ENCODE data around the gene CNNM2. TPM values are rescaled to one million over a fixed set of nuclear protein-coding genes. Genes with fewer than 3 reads are reported as not detected.

Gene CNNM2
- total RNA-seq, 2 experiments from 2014 or later, result 8.0 to 10.1 TPM

- CTCF ChIA-PET, result no interaction called here
- no peaks in the 10 kb centered on the region for H3K9me3 Mint-ChIP-seq (ENCODE audit: low read depth)
- no peak for ATAC-seq
- H3K27ac Mint-ChIP-seq, result no peak overlapping the region
- no peaks in the 10 kb centered on the region for H3K27me3 Mint-ChIP-seq
- H3K4me1 Mint-ChIP-seq, result peaks cover 2% of the 10 kb centered on the region
- no peak for DNase-seq
- H3K36me3 Mint-ChIP-seq, result no peaks in the 10 kb centered on the region
- no peak overlapping the region for H3K4me3 Mint-ChIP-seq
Measured at GRCh38 chr10:103078676-103079075, 160.6 kb downstream of the CNNM2 start.

DNA sequence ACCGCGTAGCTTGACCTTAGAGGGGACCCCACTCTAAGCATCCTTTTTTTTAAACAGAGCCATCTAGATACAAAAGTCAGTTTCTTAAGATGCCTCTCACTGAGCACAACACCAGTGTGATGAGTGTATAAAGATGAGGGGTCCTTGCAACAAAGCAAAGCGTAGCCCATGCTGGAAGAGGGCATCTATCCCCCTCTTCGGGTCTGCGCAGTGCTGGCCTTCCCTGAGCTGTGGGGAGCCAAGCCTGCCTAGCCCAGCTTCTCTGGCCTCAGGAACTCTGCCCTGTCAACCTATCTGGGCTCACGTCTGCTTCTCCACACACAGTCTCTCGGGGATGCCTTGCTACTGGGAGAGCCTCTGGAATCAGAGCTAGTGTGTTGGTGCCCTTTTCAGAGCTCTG lies 161.0 kb downstream of the CNNM2 start:
- H3K27me3 Mint-ChIP-seq, result no peaks in the 10 kb centered on the region
- CTCF ChIA-PET, result no interaction called here
- no peak overlapping the region for H3K4me3 Mint-ChIP-seq
- peaks cover 2% of the 10 kb centered on the region for H3K4me1 Mint-ChIP-seq
- no peaks in the 10 kb centered on the region for H3K9me3 Mint-ChIP-seq (ENCODE audit: low read depth)
- DNase-seq, result no peak
- H3K27ac Mint-ChIP-seq, result no peak overlapping the region
- H3K36me3 Mint-ChIP-seq, result no peaks in the 10 kb centered on the region
- no peak for ATAC-seq

- Mint-ChIP-seq H3K27ac (no peak overlapping the region), H3K4me1 (peaks cover 2% of the 10 kb centered on the region), H3K9me3 (ENCODE audit: low read depth) (no peaks in the 10 kb centered on the region), H3K4me3 (no peak overlapping the region), H3K36me3 (no peaks in the 10 kb centered on the region), H3K27me3 (no peaks in the 10 kb centered on the region)
- CTCF ChIA-PET, result interaction anchor here (1.6 kb wide), 1 partner anchor 162 kb away, joined by 6 read pairs; the partner anchor contains the start of gene CNNM2
- no peak for ATAC-seq
- no peak for DNase-seq
Measured at GRCh38 chr10:103079946-103080345, 161.9 kb downstream of the CNNM2 start.

- ATAC-seq (no peak), DNase-seq (no peak)
- Mint-ChIP-seq H3K27ac (no peak overlapping the region), H3K27me3 (no peaks in the 10 kb centered on the region), H3K36me3 (peaks cover 6% of the 10 kb centered on the region), H3K4me1 (peaks cover 2% of the 10 kb centered on the region), H3K9me3 (ENCODE audit: low read depth) (no peaks in the 10 kb centered on the region), H3K4me3 (no peak overlapping the region)
- CTCF ChIA-PET, result interaction anchor here (1.1 to 1.6 kb wide), 2 partner anchors 11 to 163 kb away, joined by 4 to 6 read pairs; partner anchors contain the start of gene CNNM2
Measured at GRCh38 chr10:103080891-103081581, 162.9 kb downstream of the CNNM2 start.

DNA sequence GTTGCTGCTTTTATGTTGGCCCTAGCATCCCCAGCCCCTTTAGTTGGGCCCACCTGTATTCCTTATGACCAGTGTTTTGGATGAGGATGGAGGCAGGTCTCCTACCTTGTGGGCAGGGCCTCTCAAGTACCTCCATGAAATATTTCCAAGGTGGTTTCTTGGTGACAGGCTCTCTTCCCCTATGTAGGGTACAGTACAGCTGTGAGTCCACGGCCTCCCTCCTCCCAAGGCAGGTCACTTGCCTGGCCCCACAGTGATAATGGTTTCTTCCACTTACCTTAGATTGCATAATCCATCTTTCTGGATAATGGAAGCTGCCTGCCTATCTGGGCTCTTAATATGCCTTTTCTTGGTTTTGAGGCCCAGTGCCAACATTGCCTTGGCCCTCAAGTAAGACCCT lies 164.6 kb downstream of the CNNM2 start:
- Mint-ChIP-seq H3K36me3 (peaks cover 9% of the 10 kb centered on the region), H3K27ac (no peak overlapping the region), H3K4me1 (peaks cover 2% of the 10 kb centered on the region), H3K9me3 (ENCODE audit: low read depth) (no peaks in the 10 kb centered on the region), H3K27me3 (no peaks in the 10 kb centered on the region), H3K4me3 (no peak overlapping the region)
- CTCF ChIA-PET, result interaction anchor here (1.0 to 1.1 kb wide), 2 partner anchors 12 to 166 kb away, joined by 3 read pairs; no protein-coding TSS in a partner anchor
- no peak for DNase-seq
- ATAC-seq, result no peak

GRCh38 chr10:103083266-103083976 lies 165.3 kb downstream of the CNNM2 start:
- peaks cover 2% of the 10 kb centered on the region for H3K4me1 Mint-ChIP-seq
- DNase-seq (no peak), ATAC-seq (no peak)
- no peak overlapping the region for H3K4me3 Mint-ChIP-seq
- H3K36me3 Mint-ChIP-seq, result peaks cover 14% of the 10 kb centered on the region
- H3K9me3 Mint-ChIP-seq (ENCODE audit: low read depth), result no peaks in the 10 kb centered on the region
- H3K27me3 Mint-ChIP-seq, result no peaks in the 10 kb centered on the region
- CTCF ChIA-PET, result interaction anchor here (1.1 kb wide), 1 partner anchor 13 kb away, joined by 3 read pairs; no protein-coding TSS in a partner anchor
- H3K27ac Mint-ChIP-seq, result no peak overlapping the region

- H3K36me3 Mint-ChIP-seq, result peaks cover 14% of the 10 kb centered on the region
- no peak overlapping the region for H3K27ac Mint-ChIP-seq
- no peaks in the 10 kb centered on the region for H3K27me3 Mint-ChIP-seq
- no peak overlapping the region for H3K4me3 Mint-ChIP-seq
- no peak for DNase-seq
- ATAC-seq, result no peak
- CTCF ChIA-PET, result no interaction called here
- H3K9me3 Mint-ChIP-seq (ENCODE audit: low read depth), result no peaks in the 10 kb centered on the region
- peaks cover 2% of the 10 kb centered on the region for H3K4me1 Mint-ChIP-seq
Measured at GRCh38 chr10:103083977-103084320, 165.9 kb downstream of the CNNM2 start.

DNA sequence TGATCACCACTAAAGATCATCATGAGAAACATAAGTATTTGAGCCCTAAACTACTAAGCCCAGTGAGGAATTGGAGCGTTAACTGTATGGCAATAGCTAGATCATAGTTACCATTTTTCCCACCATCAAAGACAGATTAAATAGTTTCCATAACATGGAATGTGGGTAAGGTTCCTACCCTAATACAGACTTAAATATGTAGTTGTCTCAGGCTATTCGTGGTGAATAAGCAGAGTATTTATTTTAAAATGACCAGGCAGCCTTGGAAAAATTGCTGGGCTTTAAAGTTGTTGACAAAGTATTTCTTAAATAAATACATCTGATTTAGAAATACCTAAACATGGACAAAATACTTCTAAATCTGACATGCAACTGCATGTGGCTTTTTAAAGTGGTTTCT lies 168.2 kb downstream of the CNNM2 start:
- H3K9me3 Mint-ChIP-seq (ENCODE audit: low read depth), result no peaks in the 10 kb centered on the region
- peaks cover 32% of the 10 kb centered on the region for H3K36me3 Mint-ChIP-seq
- ATAC-seq, result no peak
- no peaks in the 10 kb centered on the region for H3K27me3 Mint-ChIP-seq
- peaks cover 1% of the 10 kb centered on the region for H3K4me1 Mint-ChIP-seq
- H3K4me3 Mint-ChIP-seq, result no peak overlapping the region
- CTCF ChIA-PET, result interaction anchor here (1.1 kb wide), 1 partner anchor 157 kb away, joined by 3 read pairs; no protein-coding TSS in a partner anchor
- DNase-seq, result no peak
- H3K27ac Mint-ChIP-seq, result no peak overlapping the region

- H3K4me1 Mint-ChIP-seq, result no peaks in the 10 kb centered on the region
- no peak for DNase-seq
- no peaks in the 10 kb centered on the region for H3K9me3 Mint-ChIP-seq (ENCODE audit: low read depth)
- H3K36me3 Mint-ChIP-seq, result peaks cover 35% of the 10 kb centered on the region
- CTCF ChIA-PET, result interaction anchor here (1.0 to 1.1 kb wide), 2 partner anchors 157 to 169 kb away, joined by 3 read pairs; partner anchors contain the start of gene CNNM2
- no peak for ATAC-seq
- H3K27me3 Mint-ChIP-seq, result no peaks in the 10 kb centered on the region
- no peak overlapping the region for H3K27ac Mint-ChIP-seq
- H3K4me3 Mint-ChIP-seq, result no peak overlapping the region
Measured at GRCh38 chr10:103086799-103087198, 168.7 kb downstream of the CNNM2 start.

- Mint-ChIP-seq H3K27me3 (no peaks in the 10 kb centered on the region), H3K4me3 (no peak overlapping the region), H3K27ac (no peak overlapping the region), H3K9me3 (ENCODE audit: low read depth) (no peaks in the 10 kb centered on the region), H3K4me1 (no peaks in the 10 kb centered on the region), H3K36me3 (peaks cover 48% of the 10 kb centered on the region)
- ATAC-seq (no peak), DNase-seq (no peak)
- CTCF ChIA-PET, result interaction anchor here (1.2 kb wide), 1 partner anchor 172 kb away, joined by 3 read pairs; the partner anchor contains the start of gene CNNM2
Measured at GRCh38 chr10:103089493-103089892, 171.4 kb downstream of the CNNM2 start.

DNA sequence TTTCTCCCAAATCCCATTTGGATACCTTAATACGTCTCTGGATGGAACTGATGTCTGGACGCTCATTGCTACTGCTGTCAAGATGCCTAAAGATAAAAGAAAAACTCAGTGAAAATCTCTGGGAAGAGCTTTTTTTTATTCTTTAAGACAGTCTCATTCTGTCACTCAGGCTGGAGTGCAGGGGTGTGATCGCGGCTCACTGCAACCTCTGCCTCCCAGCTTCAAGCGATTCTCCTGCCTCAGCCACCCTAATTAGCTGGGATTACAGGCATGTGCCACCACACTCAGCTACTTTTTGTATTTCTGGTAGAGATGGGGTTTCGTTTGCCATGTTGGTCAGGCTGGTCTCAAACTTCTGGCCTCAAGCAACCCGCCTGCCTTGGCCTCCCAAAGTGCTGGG lies 172.8 kb downstream of the CNNM2 start:
- Mint-ChIP-seq H3K4me1 (no peaks in the 10 kb centered on the region), H3K9me3 (ENCODE audit: low read depth) (no peaks in the 10 kb centered on the region), H3K4me3 (no peak overlapping the region), H3K36me3 (peaks cover 43% of the 10 kb centered on the region), H3K27me3 (no peaks in the 10 kb centered on the region), H3K27ac (no peak overlapping the region)
- DNase-seq (no peak), ATAC-seq (no peak)
- CTCF ChIA-PET, result interaction anchor here (1.4 kb wide), 1 partner anchor 189 kb away, joined by 3 read pairs; no protein-coding TSS in a partner anchor

DNA sequence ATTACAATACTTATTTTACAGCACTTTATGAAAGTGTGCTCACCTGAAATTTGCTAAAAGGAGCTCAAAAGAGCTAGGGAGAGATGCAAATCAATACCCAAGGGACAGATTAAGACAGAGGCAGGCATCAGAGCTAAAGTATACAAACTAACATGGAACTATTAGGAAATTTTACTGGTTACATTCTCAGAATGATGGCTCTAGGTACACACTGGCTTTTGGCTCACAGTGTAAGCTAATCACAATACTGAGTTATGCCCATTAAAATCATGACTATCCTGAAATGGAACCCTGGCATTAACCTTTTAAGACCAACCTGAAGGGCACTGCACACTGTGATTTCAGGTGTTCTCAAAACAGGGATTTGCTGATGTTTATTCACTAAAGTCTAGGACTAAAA lies 176.9 kb downstream of the CNNM2 start:
- Mint-ChIP-seq H3K36me3 (peaks cover 43% of the 10 kb centered on the region), H3K27ac (no peak overlapping the region), H3K4me3 (no peak overlapping the region), H3K9me3 (ENCODE audit: low read depth) (no peaks in the 10 kb centered on the region), H3K4me1 (no peaks in the 10 kb centered on the region), H3K27me3 (no peaks in the 10 kb centered on the region)
- no peak for DNase-seq
- CTCF ChIA-PET, result interaction anchor here (0.9 kb wide), 1 partner anchor 150 kb away, joined by 4 read pairs; no protein-coding TSS in a partner anchor
- ATAC-seq, result no peak

GRCh38 chr10:103096130-103096529 lies 178.0 kb downstream of the CNNM2 start:
- Mint-ChIP-seq H3K27ac (no peak overlapping the region), H3K36me3 (peaks cover 38% of the 10 kb centered on the region), H3K4me3 (no peak overlapping the region), H3K27me3 (no peaks in the 10 kb centered on the region), H3K4me1 (no peaks in the 10 kb centered on the region), H3K9me3 (ENCODE audit: low read depth) (no peaks in the 10 kb centered on the region)
- CTCF ChIA-PET, result no interaction called here
- no peak for ATAC-seq
- no peak for DNase-seq

- no peaks in the 10 kb centered on the region for H3K27me3 Mint-ChIP-seq
- no peak overlapping the region for H3K27ac Mint-ChIP-seq
- H3K4me3 Mint-ChIP-seq, result no peak overlapping the region
- DNase-seq (no peak), ATAC-seq (no peak)
- CTCF ChIA-PET, result interaction anchor here (1.0 to 1.1 kb wide), 2 partner anchors 11 to 147 kb away, joined by 3 read pairs; no protein-coding TSS in a partner anchor
- peaks cover 3% of the 10 kb centered on the region for H3K4me1 Mint-ChIP-seq
- peaks cover 32% of the 10 kb centered on the region for H3K36me3 Mint-ChIP-seq
- no peaks in the 10 kb centered on the region for H3K9me3 Mint-ChIP-seq (ENCODE audit: low read depth)
Measured at GRCh38 chr10:103098240-103098639, 180.1 kb downstream of the CNNM2 start.
